Activated naive CD8-positive, alpha-beta T cell treated with anti-CD3 and anti-CD28 coated beads, Interleukin-2, amount 50 U/mL, for 16 hours (primary cell): ENCODE data around the gene HLA-DPB1.

ENCODE experiments used
- DNase-seq: peaks from one replicate; pipeline ENCODE4 v3.0.0-alpha.2; 2020; ENCODE audit warnings: low read depth, low spot score

The HLA-DPB1 gene

DNA sequence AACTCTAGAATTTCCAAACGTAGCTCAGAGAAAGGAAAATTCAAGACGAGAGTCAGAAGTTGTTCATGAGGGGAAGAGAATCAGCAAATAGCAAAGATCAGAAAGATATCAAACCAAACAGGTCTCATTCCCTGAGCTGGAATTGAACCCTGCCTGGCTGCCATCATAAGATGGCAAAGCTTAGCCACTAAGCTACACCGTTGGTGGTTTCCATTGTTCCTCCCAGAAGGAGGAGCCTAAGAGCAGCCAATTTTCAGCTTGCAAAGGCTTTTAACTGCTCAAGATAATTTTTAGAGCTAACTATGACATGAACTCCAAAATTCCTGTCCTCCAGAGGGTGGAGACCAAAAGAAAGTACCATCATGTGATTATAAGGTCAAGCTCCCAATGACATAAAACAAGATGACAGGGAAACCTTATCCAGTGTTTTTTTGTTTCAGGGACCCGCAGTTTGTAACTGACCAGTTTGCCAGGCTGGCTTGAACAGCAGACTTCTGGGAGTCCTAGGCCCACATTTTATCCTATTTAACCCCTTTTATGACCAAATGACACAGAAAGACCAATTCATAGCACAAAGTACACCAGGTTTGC is 60.6 kb downstream of the HLA-DPB1 start:
- DNase-seq: no peak
